Lower leg skin (tissue), 4 donors: ENCODE measurements around the gene CELSR3. TPM values are rescaled to one million over a fixed set of nuclear protein-coding genes. Genes with fewer than 3 reads are reported as not detected.

Experiments
- DNase-seq, 2 donors: peaks; one replicate each; pipeline ENCODE4 v3.0.0-alpha.2; 2019; ENCODE audit warnings: low spot score in 2 of 2
- H3K4me3 ChIP-seq: fragments of 200-600 bp; sonication (generic); 2 replicates; pipeline ENCODE4 v1.5.1; 2017; ENCODE audit warnings: mild to moderate bottlenecking, low read depth; ENCODE audit not compliant: poor library complexity, severe bottlenecking
- POLR2A ChIP-seq, 2 donors: fragments of 450-650 bp; IDR thresholded peaks; one replicate each; pipeline ENCODE4 v1.6.1; 2016 to 2017; ENCODE audit warnings: antibody characterized with exemption in 2 of 2, mild to moderate bottlenecking in 1 of 2, moderate library complexity in 1 of 2
- WGBS, 2 donors: methylation state at CpG; one replicate each; pipeline ENCODE4 v1.1.5; 2018; 5-methylcytosine and 5-hydroxymethylcytosine counted together
- intact Hi-C: fragments of 100-400 bp; cut with DNase I; formaldehyde crosslinking; loops from one replicate; pipeline ENCODE4 v1.15.0; 2023; ENCODE audit warnings: low total_unique reads
- total RNA-seq, 4 donors: library from RNA; depleted of rRNA; stranded (reverse); fragments of >200 nt; gene quantifications; one replicate each; pipeline ENCODE4 v1.1.0, GENCODE V29; 2016
- TF ChIP-seq, protein P1 (sequence below), 3 donors: fragments of 450-650 bp; IDR thresholded peaks; one replicate each; pipeline ENCODE4 v1.5.1; 2016; ENCODE audit warnings: antibody characterized with exemption in 3 of 3, mild to moderate bottlenecking in 3 of 3, moderate library complexity in 2 of 3

CELSR3 gene
- total RNA-seq, 4 donors from 2014 or later = 0.59 to 4.7 (median 1.2) TPM

- DNase-seq = no peak
- intact Hi-C loops = no loop called here
- no peak overlapping the region for H3K4me3 ChIP-seq
- 16 to 17% methylated on average over 17 to 23 of the region's 30 CpGs for WGBS, 2 donors
- TF ChIP-seq, protein P1, sequence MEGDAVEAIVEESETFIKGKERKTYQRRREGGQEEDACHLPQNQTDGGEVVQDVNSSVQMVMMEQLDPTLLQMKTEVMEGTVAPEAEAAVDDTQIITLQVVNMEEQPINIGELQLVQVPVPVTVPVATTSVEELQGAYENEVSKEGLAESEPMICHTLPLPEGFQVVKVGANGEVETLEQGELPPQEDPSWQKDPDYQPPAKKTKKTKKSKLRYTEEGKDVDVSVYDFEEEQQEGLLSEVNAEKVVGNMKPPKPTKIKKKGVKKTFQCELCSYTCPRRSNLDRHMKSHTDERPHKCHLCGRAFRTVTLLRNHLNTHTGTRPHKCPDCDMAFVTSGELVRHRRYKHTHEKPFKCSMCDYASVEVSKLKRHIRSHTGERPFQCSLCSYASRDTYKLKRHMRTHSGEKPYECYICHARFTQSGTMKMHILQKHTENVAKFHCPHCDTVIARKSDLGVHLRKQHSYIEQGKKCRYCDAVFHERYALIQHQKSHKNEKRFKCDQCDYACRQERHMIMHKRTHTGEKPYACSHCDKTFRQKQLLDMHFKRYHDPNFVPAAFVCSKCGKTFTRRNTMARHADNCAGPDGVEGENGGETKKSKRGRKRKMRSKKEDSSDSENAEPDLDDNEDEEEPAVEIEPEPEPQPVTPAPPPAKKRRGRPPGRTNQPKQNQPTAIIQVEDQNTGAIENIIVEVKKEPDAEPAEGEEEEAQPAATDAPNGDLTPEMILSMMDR (IDR thresholded peaks at IDR 0.05) = no peak
- TF ChIP-seq POLR2A (IDR thresholded peaks at IDR 0.05) = no peak
Measured at GRCh38 chr3:48655606-48656005, 7.1 kb downstream of the CELSR3 start.

DNA sequence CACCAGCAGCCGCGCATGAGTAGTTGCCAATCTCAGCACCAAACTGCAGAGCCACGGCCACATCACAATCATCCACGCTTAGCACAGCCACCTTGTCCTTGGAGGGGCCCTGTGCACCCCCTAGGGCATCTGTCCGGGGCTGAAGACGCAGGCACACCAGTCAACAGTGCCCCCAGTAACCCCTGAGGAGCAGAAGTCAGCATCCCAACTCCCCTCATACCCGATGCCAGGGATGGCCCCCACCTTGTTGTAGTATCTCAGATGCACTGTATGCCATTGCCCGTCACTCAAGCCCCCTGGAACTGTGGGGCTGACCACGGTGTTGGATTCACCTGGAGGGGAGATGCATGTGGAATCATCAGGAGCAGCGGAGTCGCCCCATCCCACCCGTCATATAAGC, 7.6 kb downstream of the CELSR3 start:
- no peak overlapping the region for H3K4me3 ChIP-seq
- no peak for TF ChIP-seq POLR2A (IDR thresholded peaks at IDR 0.05)
- TF ChIP-seq, protein P1 (IDR thresholded peaks at IDR 0.05) = no peak
- WGBS, 2 donors = 92 to 94% methylated on average over 12 of the region's 12 CpGs
- DNase-seq = no peak
- intact Hi-C loops = no loop called here

DNA sequence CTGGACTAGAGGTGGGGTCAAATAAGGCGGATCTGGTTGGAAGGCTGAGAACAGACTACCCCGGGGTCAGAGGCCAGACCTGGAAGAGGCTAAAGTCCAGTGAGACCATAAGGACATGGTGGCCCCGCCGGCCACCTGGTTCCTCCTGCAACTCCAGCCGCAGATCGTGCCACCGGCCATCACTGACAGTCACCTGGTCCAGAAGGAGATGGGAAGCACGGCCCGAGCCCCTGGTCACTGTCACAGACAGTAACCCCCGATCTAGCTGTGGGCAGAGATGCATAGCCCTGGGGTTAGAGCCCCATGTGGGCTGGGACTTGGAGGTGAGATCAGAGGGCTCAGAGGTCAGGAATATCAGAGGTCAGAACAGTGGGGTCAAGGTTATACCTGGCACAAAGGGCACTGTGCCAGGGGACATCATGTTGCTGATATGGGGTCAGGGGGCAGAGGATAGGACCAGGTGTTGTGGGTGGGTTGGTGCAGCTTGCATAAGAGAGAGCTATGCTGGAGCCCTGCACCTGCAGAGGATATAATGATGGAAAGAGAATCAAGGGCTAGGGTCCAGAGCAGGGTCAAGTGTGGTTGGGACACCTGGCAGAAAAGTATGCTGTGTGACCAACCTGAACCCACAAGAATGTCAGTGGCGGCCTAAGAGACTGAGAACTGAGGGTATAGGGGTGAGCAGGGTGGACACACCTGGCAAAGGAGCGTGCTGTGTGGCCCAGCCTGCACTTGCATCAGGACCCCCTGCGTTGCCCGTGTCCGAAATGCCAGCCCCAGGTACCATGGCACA, 9.6 kb downstream of the CELSR3 start:
- DNase-seq = no peak
- H3K4me3 ChIP-seq = no peak overlapping the region
- no peak for TF ChIP-seq POLR2A (IDR thresholded peaks at IDR 0.05)
- TF ChIP-seq, protein P1 (IDR thresholded peaks at IDR 0.05) = no peak
- intact Hi-C loops = no loop called here
- WGBS, 2 donors = 93 to 94% methylated on average over 15 of the region's 15 CpGs

DNA sequence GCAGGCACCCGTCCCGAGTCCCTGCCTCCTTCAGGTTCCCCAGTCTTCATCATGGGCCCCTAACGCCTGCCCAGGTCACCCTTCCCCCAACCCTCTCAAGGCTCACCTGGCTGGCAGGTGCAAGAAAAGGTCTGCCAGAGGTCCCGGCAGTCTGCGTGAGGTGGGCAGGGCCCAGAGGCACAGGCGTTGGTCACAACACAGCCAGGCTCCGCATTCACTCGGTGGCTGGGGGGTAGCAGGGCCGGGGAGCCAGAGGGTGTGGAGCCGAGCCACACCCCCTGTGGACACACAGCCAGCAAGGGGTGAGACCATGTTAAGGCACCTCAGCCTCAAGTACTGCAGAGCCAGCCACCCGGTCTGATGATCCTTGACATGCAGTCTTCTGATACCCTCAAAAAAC, 10.9 kb downstream of the CELSR3 start:
- DNase-seq = no peak
- TF ChIP-seq POLR2A (IDR thresholded peaks at IDR 0.05) = no peak
- TF ChIP-seq, protein P1 (IDR thresholded peaks at IDR 0.05) = no peak
- intact Hi-C loops = no loop called here
- WGBS, 2 donors = 68 to 81% methylated on average over 6 to 11 of the region's 11 CpGs
- no peak overlapping the region for H3K4me3 ChIP-seq

- TF ChIP-seq, protein P1 (IDR thresholded peaks at IDR 0.05) = no peak
- no peak for TF ChIP-seq POLR2A (IDR thresholded peaks at IDR 0.05)
- 82 to 89% methylated on average over 12 of the region's 12 CpGs for WGBS, 2 donors
- no peak for DNase-seq
- H3K4me3 ChIP-seq = no peak overlapping the region
- intact Hi-C loops = no loop called here
Measured at GRCh38 chr3:48650723-48651122, 12.0 kb downstream of the CELSR3 start.
